NCI-H345 (cell line): ENCODE results near the gene EXD3.

ENCODE experiments used
- DNase-seq: peaks from one replicate; lab custom pipeline; 2025; lab: John Stamatoyannopoulos, UW

EXD3 gene

GRCh38 chr9:137432687-137433348 lies 9.9 kb upstream of the EXD3 start:
- no peak for DNase-seq

GRCh38 chr9:137431416-137431931 lies 8.5 kb upstream of the EXD3 start:
- no peak for DNase-seq

GRCh38 chr9:137430723-137431415 lies 7.9 kb upstream of the EXD3 start:
- no peak for DNase-seq

- DNase-seq = peak; percentile 78
Measured at GRCh38 chr9:137429974-137430722, 7.2 kb upstream of the EXD3 start.

GRCh38 chr9:137429546-137429890 lies 6.6 kb upstream of the EXD3 start:
- no peak for DNase-seq

GRCh38 chr9:137428841-137429545 lies 6.0 kb upstream of the EXD3 start:
- DNase-seq = no peak

GRCh38 chr9:137428311-137428630 lies 5.3 kb upstream of the EXD3 start:
- DNase-seq = no peak

- DNase-seq = no peak
Measured at GRCh38 chr9:137427454-137428310, 4.7 kb upstream of the EXD3 start.

GRCh38 chr9:137426018-137426681 lies 3.2 kb upstream of the EXD3 start:
- DNase-seq = no peak

GRCh38 chr9:137423514-137424291 lies 741 bp upstream of the EXD3 start:
- peak; percentile 22 for DNase-seq

- no peak for DNase-seq
Measured at GRCh38 chr9:137421838-137422603, 941 bp downstream of the EXD3 start.

GRCh38 chr9:137417161-137418021 lies 5.6 kb downstream of the EXD3 start:
- no peak for DNase-seq

- DNase-seq = no peak
Measured at GRCh38 chr9:137416563-137417151, 6.3 kb downstream of the EXD3 start.

- DNase-seq = no peak
Measured at GRCh38 chr9:137416006-137416562, 6.9 kb downstream of the EXD3 start.

GRCh38 chr9:137415451-137415850 lies 7.5 kb downstream of the EXD3 start:
- no peak for DNase-seq

- DNase-seq = no peak
Measured at GRCh38 chr9:137412431-137412830, 10.5 kb downstream of the EXD3 start.

- DNase-seq = no peak
Measured at GRCh38 chr9:137411645-137412380, 11.1 kb downstream of the EXD3 start.
